ENCODE results near the gene DCLRE1C.

Gene DCLRE1C

GRCh38 chr10:14926061-14926470 lies 27.8 kb downstream of the DCLRE1C start:
- H3K27me3 ChIP-seq (ENCODE audit: insufficient read depth, poor library complexity, severe bottlenecking) = no peaks in the 10 kb centered on the region
- no peak overlapping the region for H3K27ac ChIP-seq (replicated peaks)
- no peak overlapping the region for H3K4me3 ChIP-seq (replicated peaks; ENCODE audit: insufficient read depth, low read length)
- DNase-seq (ENCODE audit: low read depth in 1 of 2, low spot score in 1 of 2) = no peak
- TF ChIP-seq CTCF (IDR thresholded peaks at IDR 0.05; ENCODE audit: insufficient read depth, low read length) (no peak), GABPA (IDR thresholded peaks at IDR 0.05; ENCODE audit: low read depth) (no peak), SPI1 (IDR thresholded peaks at IDR 0.05; ENCODE audit: borderline replicate concordance, low read depth) (no peak), REST (IDR thresholded peaks at IDR 0.05; ENCODE audit: insufficient replicate concordance, low read depth) (no peak), POLR2AphosphoS5 (IDR thresholded peaks at IDR 0.05; ENCODE audit: low read depth) (no peak)

GRCh38 chr10:14925268-14925667 lies 28.6 kb downstream of the DCLRE1C start:
- no peak for TF ChIP-seq POLR2AphosphoS5 (IDR thresholded peaks at IDR 0.05; ENCODE audit: low read depth)
- no peak for TF ChIP-seq REST (IDR thresholded peaks at IDR 0.05; ENCODE audit: insufficient replicate concordance, low read depth)
- TF ChIP-seq CTCF (IDR thresholded peaks at IDR 0.05; ENCODE audit: insufficient read depth, low read length) = no peak
- no peak for TF ChIP-seq GABPA (IDR thresholded peaks at IDR 0.05; ENCODE audit: low read depth)
- TF ChIP-seq SPI1 (IDR thresholded peaks at IDR 0.05; ENCODE audit: borderline replicate concordance, low read depth) = no peak
- no peak overlapping the region for H3K4me3 ChIP-seq (replicated peaks; ENCODE audit: insufficient read depth, low read length)
- no peak overlapping the region for H3K27ac ChIP-seq (replicated peaks)
- no peaks in the 10 kb centered on the region for H3K27me3 ChIP-seq (ENCODE audit: insufficient read depth, poor library complexity, severe bottlenecking)
- DNase-seq (ENCODE audit: low read depth in 1 of 2, low spot score in 1 of 2) = no peak

- H3K27ac ChIP-seq (replicated peaks) = no peak overlapping the region
- H3K27me3 ChIP-seq (ENCODE audit: insufficient read depth, poor library complexity, severe bottlenecking) = no peaks in the 10 kb centered on the region
- no peak for TF ChIP-seq POLR2AphosphoS5 (IDR thresholded peaks at IDR 0.05; ENCODE audit: low read depth)
- no peak for TF ChIP-seq GABPA (IDR thresholded peaks at IDR 0.05; ENCODE audit: low read depth)
- no peak for TF ChIP-seq REST (IDR thresholded peaks at IDR 0.05; ENCODE audit: insufficient replicate concordance, low read depth)
- TF ChIP-seq SPI1 (IDR thresholded peaks at IDR 0.05; ENCODE audit: borderline replicate concordance, low read depth) = no peak
- TF ChIP-seq CTCF (IDR thresholded peaks at IDR 0.05; ENCODE audit: insufficient read depth, low read length) = no peak
- no peak for DNase-seq (ENCODE audit: low read depth in 1 of 2, low spot score in 1 of 2)
- no peak overlapping the region for H3K4me3 ChIP-seq (replicated peaks; ENCODE audit: insufficient read depth, low read length)
Measured at GRCh38 chr10:14924013-14924412, 29.9 kb downstream of the DCLRE1C start.

Data from HL-60 (cell line).